ENCODE results near the gene PYM1.

The PYM1 gene

GRCh38 chr12:55927588-55928502 is at the start of gene PYM1:
Gene PYM1, minus strand, starts transcription at chr12:55927894. Its CDS starts 133 bp downstream, at chr12:55927761.
- in situ Hi-C loops (cut with HindIII; ENCODE audit: low sequenced_read_pairs) = no loop called here

- in situ Hi-C loops (cut with HindIII; ENCODE audit: low sequenced_read_pairs) = no loop called here
Observed at GRCh38 chr12:55974308-55974730, 46.6 kb upstream of the PYM1 start.

- in situ Hi-C loops (cut with HindIII; ENCODE audit: low sequenced_read_pairs) = no loop called here
Observed at GRCh38 chr12:55973599-55974307, 46.1 kb upstream of the PYM1 start, which contains the start of gene RAB5B. Gene RAB5B, plus strand, starts transcription at chr12:55974078. Its CDS starts 12,883 bp downstream, at chr12:55986961.

- in situ Hi-C loops (cut with HindIII; ENCODE audit: low sequenced_read_pairs) = no loop called here
Observed at GRCh38 chr12:55972911-55973598, 45.4 kb upstream of the PYM1 start.

- in situ Hi-C loops (cut with HindIII; ENCODE audit: low sequenced_read_pairs) = no loop called here
Observed at GRCh38 chr12:55972456-55972855, 44.8 kb upstream of the PYM1 start.

- in situ Hi-C loops (cut with HindIII; ENCODE audit: low sequenced_read_pairs) = no loop called here
Observed at GRCh38 chr12:55972042-55972441, 44.3 kb upstream of the PYM1 start.

- in situ Hi-C loops (cut with HindIII; ENCODE audit: low sequenced_read_pairs) = no loop called here
Observed at GRCh38 chr12:55970775-55971174, 43.1 kb upstream of the PYM1 start.

- in situ Hi-C loops (cut with HindIII; ENCODE audit: low sequenced_read_pairs) = no loop called here
Observed at GRCh38 chr12:55969356-55969755, 41.7 kb upstream of the PYM1 start.

GRCh38 chr12:55966408-55967281 is 39.0 kb upstream of the PYM1 start, which contains the start of gene CDK2:
Gene CDK2, plus strand, starts transcription at chr12:55966830. Its CDS starts 179 bp downstream, at chr12:55967009.
- in situ Hi-C loops (cut with HindIII; ENCODE audit: low sequenced_read_pairs) = no loop called here

- in situ Hi-C loops (cut with HindIII; ENCODE audit: low sequenced_read_pairs) = no loop called here
Observed at GRCh38 chr12:55965941-55966407, 38.3 kb upstream of the PYM1 start, which contains the start of gene PMEL. Gene PMEL, minus strand, starts transcription at chr12:55966042. Its CDS starts 31 bp downstream, at chr12:55966011.

- in situ Hi-C loops (cut with HindIII; ENCODE audit: low sequenced_read_pairs) = no loop called here
Observed at GRCh38 chr12:55965240-55965639, 37.5 kb upstream of the PYM1 start.

- in situ Hi-C loops (cut with HindIII; ENCODE audit: low sequenced_read_pairs) = no loop called here
Observed at GRCh38 chr12:55963760-55964159, 36.1 kb upstream of the PYM1 start.

GRCh38 chr12:55957106-55957859 is 29.6 kb upstream of the PYM1 start:
- in situ Hi-C loops (cut with HindIII; ENCODE audit: low sequenced_read_pairs) = no loop called here

GRCh38 chr12:55955800-55956508 is 28.3 kb upstream of the PYM1 start:
- in situ Hi-C loops (cut with HindIII; ENCODE audit: low sequenced_read_pairs) = no loop called here

GRCh38 chr12:55955344-55955743 is 27.6 kb upstream of the PYM1 start:
- in situ Hi-C loops (cut with HindIII; ENCODE audit: low sequenced_read_pairs) = no loop called here

GRCh38 chr12:55946553-55946952 is 18.9 kb upstream of the PYM1 start:
- in situ Hi-C loops (cut with HindIII; ENCODE audit: low sequenced_read_pairs) = no loop called here

GRCh38 chr12:55942577-55943136 is 15.0 kb upstream of the PYM1 start:
- in situ Hi-C loops (cut with HindIII; ENCODE audit: low sequenced_read_pairs) = no loop called here

- in situ Hi-C loops (cut with HindIII; ENCODE audit: low sequenced_read_pairs) = no loop called here
Observed at GRCh38 chr12:55942055-55942454, 14.4 kb upstream of the PYM1 start.

All from DLD1 (cell line).